K562 (cell line): Measurements from ENCODE around the gene RXFP1. TPM values are rescaled to one million over a fixed set of nuclear protein-coding genes. Genes with fewer than 3 reads are reported as not detected.
A peak's percentile ranks its signal among the peaks of the same experiment; 100 is the strongest.

Experiments used
- CHD7 ChIP-seq: fragments of 200-600 bp; sonication (generic); IDR thresholded peaks from one replicate; pipeline ENCODE4 v1.6.1; 2012; ENCODE audit warnings: mild to moderate bottlenecking, low read depth, low read length, inconsistent platforms
- DNMT1 ChIP-seq: fragments of 450-650 bp; IDR thresholded peaks from 2 replicates; pipeline ENCODE4 v1.6.1; 2016; ENCODE audit warnings: antibody characterized with exemption, mild to moderate bottlenecking
- HDAC8 ChIP-seq: fragments of 450-650 bp; IDR thresholded peaks from 2 replicates; pipeline ENCODE4 v1.6.1; 2016; ENCODE audit warnings: mild to moderate bottlenecking, missing genetic modification characterization, moderate library complexity, missing compliant biosample characterization
- HMGXB4 ChIP-seq: sonication (generic); formaldehyde crosslinking; IDR thresholded peaks from 2 replicates; pipeline ENCODE4 v1.8.1; 2023; ENCODE audit warnings: mild to moderate bottlenecking, missing genetic modification reagents
- LCOR ChIP-seq: sonication (generic); formaldehyde crosslinking; IDR thresholded peaks from 2 replicates; pipeline ENCODE4 v1.8.0; 2022; ENCODE audit warnings: mild to moderate bottlenecking, missing genetic modification reagents
- MAFG ChIP-seq: fragments of 450-650 bp; conservative IDR thresholded peaks from 2 replicates; pipeline ENCODE4 v1.6.1; 2016; ENCODE audit warnings: missing genetic modification characterization, missing compliant biosample characterization
- SAP30 ChIP-seq: fragments of 200-600 bp; sonication (generic); IDR thresholded peaks from 2 replicates; pipeline ENCODE4 v1.6.1; 2012; ENCODE audit warnings: borderline replicate concordance, low read depth, mild to moderate bottlenecking, moderate library complexity, low read length, control low read depth, inconsistent platforms; ENCODE audit not compliant: insufficient read depth, poor library complexity, severe bottlenecking
- SRSF1 ChIP-seq: fragments of 200-400 bp; formaldehyde crosslinking; IDR thresholded peaks from 2 replicates; pipeline ENCODE4 v1.6.1; 2017; ENCODE audit warnings: mild to moderate bottlenecking, low read depth, low read length, moderate library complexity
- SRSF3 ChIP-seq: fragments of 200-400 bp; formaldehyde crosslinking; IDR thresholded peaks from 2 replicates; pipeline ENCODE4 v1.6.1; 2016; ENCODE audit warnings: mild to moderate bottlenecking, low read length, moderate library complexity; ENCODE audit not compliant: insufficient read depth
- USF1 ChIP-seq: sonication (generic); formaldehyde crosslinking; IDR thresholded peaks from 2 replicates; pipeline ENCODE4 v1.9.0; 2022; ENCODE audit warnings: mild to moderate bottlenecking, missing genetic modification reagents
- ZNF57 ChIP-seq: fragments of 450-650 bp; formaldehyde crosslinking; IDR thresholded peaks from 2 replicates; pipeline ENCODE4 v1.4.0; 2020; ENCODE audit warnings: mild to moderate bottlenecking, moderate library complexity
- polyA plus RNA-seq, 8 experiments: library from polyadenylated mRNA; depleted of rRNA in 4 of 8; stranded (reverse) in 5 of 8; unstranded in 3 of 8; fragments of >200 nt; fragmentation: Nextera tagmentation in 2 of 8; fragmentation: Illumina TruSeq in 1 of 8; extraction: Ambion mirVana in 2 of 8; extraction: Trizol in 1 of 8; gene quantifications; 2 replicates each; pipeline versions ENCODE4 v1.2.1 to v1.2.3, GENCODE V29; 2011 to 2014; ENCODE audit warnings: inconsistent platforms in 1 of 8, missing spikeins in 1 of 8
- total RNA-seq, 7 experiments: library from RNA; depleted of rRNA in 6 of 7; stranded (reverse); fragments of >200 nt in 6 of 7; fragmentation: Illumina TruSeq in 2 of 7; extraction: Trizol in 2 of 7; gene quantifications; 2 replicates each; pipeline versions ENCODE4 v1.2.1 to v1.2.3, GENCODE V29; 2011 to 2021; ENCODE audit warnings: low replicate concordance in 1 of 7

RXFP1 gene
- total and polyA plus RNA-seq, 9 of the 15 experiments (the other 6 are each of a cell fraction or from before 2014, with no cell fraction given), result 0.03 to 0.06 (median 0.04) TPM; not detected in 6

GRCh38 chr4:158671915-158672806, 150.5 kb downstream of the RXFP1 start, which contains the start of gene ETFDH (continued):
- TF ChIP-seq CHD7 (no peak), SRSF3 (no peak), HDAC8 (no peak), MAFG (tag) (no peak), DNMT1 (no peak), SRSF1 (no peak), ZNF57 (CRISPR knock-in tag) (no peak), HMGXB4 (peak; percentile 88), LCOR (peak; percentile 98), USF1 (no peak; the same call in 1 of the 2 replicates), SAP30 (peak; percentile 88)
